Activated CD4-positive, alpha-beta T cell treated with anti-CD3 and anti-CD28 coated beads for 36 hours (primary cell): ENCODE results near the gene SPAG17. TPM values are rescaled to one million over a fixed set of nuclear protein-coding genes. Genes with fewer than 3 reads are reported as not detected.
"Not testable (repeated sequence)": the region's sequence is repeated elsewhere in the genome, so short reads cannot be mapped to it uniquely, and the experiment has no call there.

Source experiments
- ATAC-seq: fragments of 200-7000 bp; cut with Tn5 transposase; one replicate; pipeline ENCODE4 v1.10.0; 2021; ENCODE audit warnings: mild to moderate bottlenecking, moderate library complexity
- CTCF ChIA-PET: fragments of 350-600 bp; sonication (Branson Sonifier 250); formaldehyde crosslinking; loops from one replicate; lab custom pipeline; 2021; ENCODE audit warnings: antibody characterized with exemption; lab: Charles Lee
- POLR2A ChIA-PET: fragments of 350-600 bp; sonication (Branson Sonifier 250); formaldehyde crosslinking; loops from one replicate; lab custom pipeline; 2021; ENCODE audit warnings: antibody characterized with exemption, inconsistent platforms; lab: Charles Lee
- DNase-seq: peaks from one replicate; pipeline ENCODE4 v3.0.0-alpha.2; 2020
- H3K27ac Mint-ChIP-seq: one replicate; pipeline ENCODE4 v1.8.0; 2021; ENCODE audit warnings: mixed read lengths
- H3K27me3 Mint-ChIP-seq: one replicate; pipeline ENCODE4 v1.8.0; 2021; ENCODE audit warnings: mixed read lengths
- H3K36me3 Mint-ChIP-seq: one replicate; pipeline ENCODE4 v1.8.0; 2021; ENCODE audit warnings: low read depth, mixed read lengths
- H3K4me1 Mint-ChIP-seq: one replicate; pipeline ENCODE4 v1.8.0; 2021; ENCODE audit warnings: mixed read lengths
- H3K4me3 Mint-ChIP-seq: one replicate; pipeline ENCODE4 v1.8.0; 2021; ENCODE audit warnings: mild to moderate bottlenecking, moderate library complexity, mixed read lengths
- H3K9me3 Mint-ChIP-seq: one replicate; pipeline ENCODE4 v1.8.0; 2021; ENCODE audit warnings: low read depth, mixed read lengths
- intact Hi-C, 2 experiments: fragments of 100-400 bp; cut with DNase I in 1 of 2; cut with micrococcal nuclease in 1 of 2; formaldehyde crosslinking; loops; one replicate each; pipeline versions ENCODE4 v1.14.2 to v1.15.1; 2022 to 2024; cut with DNase I, micrococcal nuclease
- total RNA-seq, 2 experiments: library from RNA; stranded (reverse); gene quantifications; one replicate each; pipeline ENCODE4 v1.2.3, GENCODE V29; 2021

The SPAG17 gene
- total RNA-seq, 2 experiments from 2014 or later = not detected

- Mint-ChIP-seq H3K9me3 (no peaks in the 10 kb centered on the region), H3K27me3 (no peaks in the 10 kb centered on the region), H3K27ac (no peak overlapping the region), H3K4me1 (peaks cover 32% of the 10 kb centered on the region), H3K36me3 (peaks cover 17% of the 10 kb centered on the region), H3K4me3 (no peak overlapping the region)
- ChIA-PET POLR2A (no interaction called here), CTCF (interaction anchor here (1.3 kb wide), 1 partner anchor 11 kb away, joined by 3 read pairs; no protein-coding TSS in a partner anchor)
- intact Hi-C loops = loop anchor here (5.0 to 10.0 kb wide), 4 partner anchors 561 to 1786 kb away; partner anchors contain the start of genes MAN1A2 (in 1 of the 2), PHGDH (in 1 of the 2) and WARS2 (in 1 of the 2)
- DNase-seq (no peak), ATAC-seq (no peak)
These were observed 259.0 kb downstream of the SPAG17 start for GRCh38 chr1:117925981-117926380.

DNA sequence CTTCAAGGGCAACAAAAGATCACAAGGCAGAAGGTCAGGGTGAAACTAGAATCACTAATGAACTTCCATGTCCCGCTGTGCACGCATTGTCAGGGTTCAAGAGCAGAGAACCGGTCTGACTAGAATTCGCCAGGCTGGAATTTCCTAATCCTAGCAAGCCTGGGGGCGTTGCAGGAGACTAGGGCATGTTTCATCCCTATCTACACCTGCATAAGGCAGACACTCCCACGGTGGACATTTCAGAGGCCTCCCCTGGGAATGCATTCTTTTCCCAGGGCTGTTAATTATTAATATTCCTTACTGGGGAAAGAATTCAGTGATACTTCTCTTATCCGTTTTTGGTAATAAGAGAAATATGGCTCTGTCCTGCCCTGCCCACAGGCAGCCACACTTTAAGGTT is 262.3 kb downstream of the SPAG17 start:
- H3K27me3 Mint-ChIP-seq, POLR2A ChIA-PET, H3K4me3 Mint-ChIP-seq, ATAC-seq, DNase-seq, H3K9me3 Mint-ChIP-seq, CTCF ChIA-PET, H3K27ac Mint-ChIP-seq: not testable (repeated sequence)
- intact Hi-C loops = loop anchor here in 1 of 2 experiments (10.0 kb wide), 2 partner anchors 558 to 1222 kb away; partner anchors contain the start of genes MAN1A2 and WARS2
- Mint-ChIP-seq H3K4me1 (peaks cover 16% of the 10 kb centered on the region), H3K36me3 (peaks cover 15% of the 10 kb centered on the region)

DNA sequence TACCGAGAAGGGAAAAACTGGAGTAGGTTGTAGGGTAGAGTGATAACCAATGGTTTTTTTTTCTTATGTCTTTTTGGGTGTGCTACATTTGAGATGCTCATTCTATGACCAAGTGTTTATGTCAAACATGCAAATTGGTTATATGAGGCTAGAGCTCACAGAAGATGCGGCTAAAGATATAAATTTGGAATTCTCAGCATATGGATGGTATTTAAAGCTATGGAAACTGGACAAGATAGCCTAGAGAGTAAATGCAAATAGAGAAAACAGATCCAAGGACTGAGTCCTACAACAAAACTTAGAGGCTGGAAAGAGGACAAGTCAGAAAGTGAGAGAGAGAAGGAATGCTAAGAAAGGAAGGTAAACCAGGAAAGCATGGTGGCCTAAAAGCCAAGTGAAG is 263.0 kb downstream of the SPAG17 start:
- H3K36me3 Mint-ChIP-seq = peaks cover 20% of the 10 kb centered on the region
- intact Hi-C loops = loop anchor here in 1 of 2 experiments (10.0 kb wide), 2 partner anchors 557 to 1223 kb away; partner anchors contain the start of genes MAN1A2 and WARS2
- no peaks in the 10 kb centered on the region for H3K27me3 Mint-ChIP-seq
- DNase-seq (no peak), ATAC-seq (no peak)
- H3K4me1 Mint-ChIP-seq = peaks cover 13% of the 10 kb centered on the region
- POLR2A ChIA-PET = no interaction called here
- H3K4me3 Mint-ChIP-seq = no peak overlapping the region
- no peak overlapping the region for H3K27ac Mint-ChIP-seq
- no peaks in the 10 kb centered on the region for H3K9me3 Mint-ChIP-seq
- CTCF ChIA-PET = interaction anchor here (0.6 kb wide), 1 partner anchor 799 kb away, joined by 3 read pairs; no protein-coding TSS in a partner anchor

DNA sequence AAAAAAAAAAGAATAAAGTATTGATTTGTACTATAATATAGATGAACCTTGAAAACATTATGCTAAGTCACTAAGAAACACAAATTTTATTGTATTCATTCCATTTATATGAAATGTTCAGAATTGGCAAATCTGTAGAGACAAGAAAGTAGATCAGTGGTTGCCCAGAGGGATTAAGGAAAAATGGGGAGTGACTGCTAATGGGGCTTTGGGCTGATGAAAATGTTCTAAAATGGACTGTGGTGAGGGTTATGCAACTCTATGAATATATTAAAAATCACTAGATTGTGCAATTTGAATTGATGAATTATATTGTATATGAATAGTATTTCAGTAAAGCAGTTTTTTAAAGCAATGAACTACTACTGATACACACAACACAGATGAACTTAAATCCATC is 265.7 kb downstream of the SPAG17 start:
- ChIA-PET POLR2A (no interaction called here), CTCF (no interaction called here)
- no peaks in the 10 kb centered on the region for H3K27me3 Mint-ChIP-seq
- H3K4me3 Mint-ChIP-seq = no peak overlapping the region
- ATAC-seq (no peak), DNase-seq (no peak)
- peaks cover 40% of the 10 kb centered on the region for H3K36me3 Mint-ChIP-seq
- intact Hi-C loops = no loop called here
- H3K4me1 Mint-ChIP-seq = peaks cover 2% of the 10 kb centered on the region
- H3K27ac Mint-ChIP-seq = no peak overlapping the region
- H3K9me3 Mint-ChIP-seq = no peaks in the 10 kb centered on the region

DNA sequence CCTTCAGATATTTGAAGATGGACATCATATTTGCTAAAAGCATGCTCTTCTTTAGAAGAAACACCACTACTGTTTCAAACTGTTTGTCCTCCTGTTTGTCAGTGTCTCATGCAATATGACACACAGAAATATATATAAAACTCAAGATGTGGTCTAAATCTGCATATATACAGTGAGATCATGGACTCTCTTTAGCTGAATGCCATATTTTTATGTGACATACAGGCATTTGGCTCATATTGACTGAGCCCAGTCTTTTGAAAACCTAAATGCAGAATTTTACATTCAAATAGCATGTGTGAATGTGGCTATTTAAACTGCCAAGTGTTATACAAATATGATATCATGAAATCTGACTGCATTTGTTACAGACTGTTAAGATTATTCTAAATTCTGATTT is 274.0 kb downstream of the SPAG17 start:
- H3K36me3 Mint-ChIP-seq = peaks cover 33% of the 10 kb centered on the region
- intact Hi-C loops = no loop called here
- no peaks in the 10 kb centered on the region for H3K9me3 Mint-ChIP-seq
- H3K27ac Mint-ChIP-seq = no peak overlapping the region
- no peaks in the 10 kb centered on the region for H3K27me3 Mint-ChIP-seq
- H3K4me1 Mint-ChIP-seq = no peaks in the 10 kb centered on the region
- POLR2A ChIA-PET = no interaction called here
- no peak for ATAC-seq
- H3K4me3 Mint-ChIP-seq = no peak overlapping the region
- DNase-seq = no peak
- CTCF ChIA-PET = interaction anchor here (7.7 kb wide), 1 partner anchor 16 kb away, joined by 35 read pairs; no protein-coding TSS in a partner anchor

DNA sequence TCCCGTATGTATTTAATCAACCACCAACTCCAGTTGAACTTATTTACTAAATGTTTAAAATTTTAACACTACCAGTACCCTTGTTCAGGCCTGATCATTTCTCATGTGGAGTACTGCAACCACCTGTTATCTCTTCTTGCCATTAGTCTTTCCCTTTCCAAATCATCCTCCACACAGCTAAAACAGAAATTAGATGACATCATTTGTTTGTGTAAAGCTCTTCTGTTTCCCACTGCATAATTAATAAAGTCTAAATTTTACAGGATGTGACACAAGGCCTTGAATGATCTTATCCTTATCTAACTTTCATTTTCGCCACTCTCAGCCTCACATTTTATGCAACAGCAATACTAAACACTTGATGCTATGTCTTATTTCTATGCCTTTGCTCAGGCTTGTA is 280.0 kb downstream of the SPAG17 start:
- peak overlapping the region; percentile 17 for H3K27ac Mint-ChIP-seq
- intact Hi-C loops = no loop called here
- DNase-seq (no peak), ATAC-seq (no peak)
- H3K4me3 Mint-ChIP-seq = no peak overlapping the region
- H3K4me1 Mint-ChIP-seq = peaks cover 2% of the 10 kb centered on the region
- H3K36me3 Mint-ChIP-seq = peaks cover 38% of the 10 kb centered on the region
- H3K9me3 Mint-ChIP-seq = no peaks in the 10 kb centered on the region
- ChIA-PET POLR2A (no interaction called here), CTCF (interaction anchor here (7.7 kb wide), 1 partner anchor 10 kb away, joined by 35 read pairs; no protein-coding TSS in a partner anchor)
- H3K27me3 Mint-ChIP-seq = no peaks in the 10 kb centered on the region

DNA sequence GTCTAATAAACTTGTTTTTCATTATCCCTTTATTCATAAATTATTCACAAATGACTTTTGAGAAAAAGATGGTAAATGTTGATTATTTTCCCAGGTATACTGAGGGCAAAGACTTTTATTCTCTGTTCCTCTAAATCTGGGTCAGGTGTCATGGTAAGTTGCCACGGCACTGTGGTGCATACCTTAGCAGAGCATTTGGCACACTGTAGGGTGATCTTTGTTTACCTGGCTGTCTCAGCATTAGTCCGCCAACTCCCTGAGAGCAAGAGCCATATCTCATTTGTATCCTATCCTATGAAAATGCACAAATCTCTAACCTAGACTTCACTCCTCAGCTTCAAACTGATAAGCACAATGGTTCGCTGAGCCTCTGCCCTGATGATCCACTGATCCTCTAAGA is 280.5 kb downstream of the SPAG17 start:
- no peaks in the 10 kb centered on the region for H3K27me3 Mint-ChIP-seq
- H3K4me1 Mint-ChIP-seq = peaks cover 2% of the 10 kb centered on the region
- ATAC-seq = no peak
- no peak overlapping the region for H3K27ac Mint-ChIP-seq
- no peaks in the 10 kb centered on the region for H3K9me3 Mint-ChIP-seq
- ChIA-PET POLR2A (no interaction called here), CTCF (interaction anchor here (0.6 kb wide), 1 partner anchor 1756 kb away, joined by 3 read pairs; no protein-coding TSS in a partner anchor)
- no peak overlapping the region for H3K4me3 Mint-ChIP-seq
- peaks cover 38% of the 10 kb centered on the region for H3K36me3 Mint-ChIP-seq
- intact Hi-C loops = no loop called here
- no peak for DNase-seq
